AG04450 (cell line): Measurements from ENCODE around the gene NRIP1. TPM values are rescaled to one million over a fixed set of nuclear protein-coding genes. Genes with fewer than 3 reads are reported as not detected.

Experiments used
- CTCF ChIA-PET: fragments of 300-600, 350-600 bp; formaldehyde crosslinking; extraction: SDS; loops from one replicate; lab custom pipeline; 2022; ENCODE audit warnings: antibody characterized with exemption, inconsistent platforms; lab: Charles Lee
- POLR2A ChIA-PET: fragments of 350-600 bp; formaldehyde crosslinking; extraction: SDS; loops from one replicate; lab custom pipeline; 2021; ENCODE audit warnings: antibody characterized with exemption, inconsistent platforms; lab: Yijun Ruan, JAX
- DNase-seq: peaks from one replicate; pipeline ENCODE4 v3.0.0-alpha.2; 2011; ENCODE audit warnings: low read depth, low spot score
- H3K27ac ChIP-seq: one replicate; pipeline ENCODE4 v1.5.1; 2012; ENCODE audit warnings: low read depth, low read length, control low read depth
- H3K27me3 ChIP-seq: one replicate; pipeline ENCODE4 v1.6.0; 2012; ENCODE audit warnings: low read length; ENCODE audit not compliant: control insufficient read depth, insufficient read depth
- H3K4me3 ChIP-seq: 2 replicates; pipeline ENCODE4 v1.5.1; 2011; ENCODE audit warnings: mild to moderate bottlenecking, low read depth, low read length, control low read depth
- H3K9me3 ChIP-seq: 2 replicates; pipeline ENCODE4 v1.5.1; 2012; ENCODE audit warnings: low read length; ENCODE audit not compliant: control insufficient read depth, insufficient read depth
- CTCF ChIP-seq: IDR thresholded peaks from 2 replicates; pipeline ENCODE4 v1.5.1; 2011; ENCODE audit warnings: low read depth, low read length, control low read depth, inconsistent platforms
- polyA plus RNA-seq: library from polyadenylated mRNA; depleted of rRNA; stranded (reverse); fragments of >200 nt; gene quantifications from 2 replicates; pipeline ENCODE4 v1.2.3, GENCODE V29; 2011

NRIP1 gene
- polyA plus RNA-seq, 1 experiment = 22.6 TPM

DNA sequence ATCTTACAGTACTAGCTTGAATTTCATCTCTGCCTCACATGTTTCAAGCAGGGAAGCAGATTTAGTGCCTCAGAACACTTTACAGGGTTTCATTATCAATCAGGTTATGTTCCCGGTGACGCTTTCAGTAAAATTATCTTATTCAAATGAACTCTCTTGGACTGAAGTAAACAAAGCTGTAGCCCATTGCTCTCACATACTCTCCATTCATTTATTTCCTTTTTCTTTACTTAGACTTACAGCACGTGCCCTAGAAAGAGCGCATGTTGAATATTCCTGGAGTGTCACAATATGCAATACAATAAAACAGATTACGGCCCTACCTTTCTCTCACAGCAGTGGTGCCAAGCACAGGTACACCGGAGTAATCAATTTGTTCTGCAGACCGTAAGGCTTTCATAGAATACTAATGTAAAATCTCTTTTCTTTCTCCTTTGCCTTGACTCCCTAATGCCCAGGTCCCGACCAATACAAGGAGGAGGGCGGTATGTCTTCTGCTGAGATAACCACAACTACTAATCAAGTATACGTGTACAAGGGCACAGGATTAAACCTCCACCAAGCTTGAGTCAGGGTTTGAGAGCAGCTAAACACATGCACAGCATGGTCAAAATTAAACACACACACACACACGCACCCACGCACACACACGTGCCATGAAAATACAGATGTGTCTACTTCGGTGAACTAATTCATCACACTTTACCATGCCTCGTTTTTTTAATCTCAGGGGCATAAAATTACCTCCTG lies 62.8 kb downstream of the NRIP1 start:
- no peak overlapping the region for H3K27ac ChIP-seq
- no peak overlapping the region; the same call in 1 of the 2 replicates for H3K4me3 ChIP-seq
- no peak for TF ChIP-seq CTCF
- no peaks in the 10 kb centered on the region for H3K27me3 ChIP-seq
- H3K9me3 ChIP-seq = no peaks in the 10 kb centered on the region
- DNase-seq = no peak
- CTCF ChIA-PET = interaction anchor here (1.0 kb wide), 1 partner anchor 138 kb away, joined by 5 read pairs; no protein-coding TSS in a partner anchor
- POLR2A ChIA-PET = interaction anchor here (0.9 kb wide), 1 partner anchor 8 kb away, joined by 3 read pairs; no protein-coding TSS in a partner anchor

DNA sequence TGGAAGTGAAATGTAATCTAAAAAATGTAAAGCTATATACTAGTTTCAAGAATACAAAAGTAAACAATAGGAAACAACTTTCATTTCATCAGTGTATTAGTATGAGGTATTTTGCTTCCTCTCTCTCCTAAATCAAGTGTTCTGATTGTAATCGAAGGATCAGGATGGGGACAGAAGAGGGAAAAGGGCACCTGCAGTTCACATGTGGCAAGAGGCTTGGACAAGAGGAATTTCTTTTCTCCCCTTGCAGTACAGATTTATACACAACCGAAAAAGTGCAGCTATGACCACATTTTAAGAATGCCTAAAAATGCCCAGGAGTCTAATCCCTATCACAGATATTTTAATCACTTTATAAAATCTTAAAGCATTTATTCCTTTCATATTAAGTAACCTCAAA lies 63.7 kb downstream of the NRIP1 start:
- Histone ChIP-seq H3K9me3 (no peaks in the 10 kb centered on the region), H3K4me3 (no peak overlapping the region), H3K27me3 (no peaks in the 10 kb centered on the region), H3K27ac (no peak overlapping the region)
- CTCF ChIA-PET = no interaction called here
- POLR2A ChIA-PET = interaction anchor here (0.7 to 0.9 kb wide), 2 partner anchors 9 to 58 kb away, joined by 3 read pairs; no protein-coding TSS in a partner anchor
- no peak for DNase-seq
- TF ChIP-seq CTCF = no peak

DNA sequence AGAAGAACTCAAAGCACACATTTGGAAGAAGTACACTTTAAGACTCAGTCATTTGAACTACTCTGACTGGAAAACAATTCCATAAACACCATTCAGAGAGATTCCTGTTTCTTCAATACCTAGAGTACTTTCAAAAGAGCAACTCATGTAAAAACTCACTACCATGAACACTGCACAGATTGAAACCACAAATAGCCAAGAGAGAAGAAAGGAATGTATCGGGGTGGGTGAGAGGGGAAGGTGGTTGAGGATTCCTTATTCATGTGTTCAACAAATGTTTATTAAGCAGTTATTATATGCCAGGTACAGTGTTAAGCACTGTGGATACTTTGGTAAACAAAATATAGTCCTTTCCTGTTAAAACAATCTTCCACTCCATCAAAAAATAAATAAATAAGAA lies 64.7 kb downstream of the NRIP1 start:
- ChIA-PET POLR2A (interaction anchor here (1.5 kb wide), 1 partner anchor 10 kb away, joined by 3 read pairs; no protein-coding TSS in a partner anchor), CTCF (interaction anchor here (1.2 kb wide), 1 partner anchor 136 kb away, joined by 3 read pairs; no protein-coding TSS in a partner anchor)
- no peaks in the 10 kb centered on the region for H3K27me3 ChIP-seq
- H3K9me3 ChIP-seq = no peaks in the 10 kb centered on the region
- no peak for TF ChIP-seq CTCF
- no peak overlapping the region for H3K27ac ChIP-seq
- DNase-seq = no peak
- no peak overlapping the region for H3K4me3 ChIP-seq

- no peak overlapping the region for H3K4me3 ChIP-seq
- TF ChIP-seq CTCF = no peak
- no peaks in the 10 kb centered on the region for H3K9me3 ChIP-seq
- H3K27ac ChIP-seq = no peak overlapping the region
- H3K27me3 ChIP-seq = no peaks in the 10 kb centered on the region
- ChIA-PET POLR2A (interaction anchor here (1.5 kb wide), 1 partner anchor 11 kb away, joined by 3 read pairs; no protein-coding TSS in a partner anchor), CTCF (interaction anchor here (1.2 kb wide), 1 partner anchor 135 kb away, joined by 3 read pairs; no protein-coding TSS in a partner anchor)
- no peak for DNase-seq
Observed at GRCh38 chr21:14998784-14999183, 66.0 kb downstream of the NRIP1 start.

- ChIA-PET POLR2A (interaction anchor here (1.5 kb wide), 1 partner anchor 12 kb away, joined by 3 read pairs; no protein-coding TSS in a partner anchor), CTCF (interaction anchor here (0.9 kb wide), 1 partner anchor 134 kb away, joined by 4 read pairs; no protein-coding TSS in a partner anchor)
- Histone ChIP-seq H3K27me3 (no peaks in the 10 kb centered on the region), H3K9me3 (no peaks in the 10 kb centered on the region), H3K4me3 (no peak overlapping the region), H3K27ac (no peak overlapping the region)
- TF ChIP-seq CTCF = no peak
- no peak for DNase-seq
Observed at GRCh38 chr21:14998336-14998735, 66.5 kb downstream of the NRIP1 start.
